ENCODE data around the gene AIRE.
A peak's percentile ranks its signal among the peaks of the same experiment; 100 is the strongest.
"Not testable (repeated sequence)": the region's sequence is repeated elsewhere in the genome, so short reads cannot be mapped to it uniquely, and the experiment has no call there.

AIRE gene

GRCh38 chr21:44267655-44268142 lies 18.0 kb upstream of the AIRE start:
- DNase-seq (ENCODE audit: low read depth), result peak; percentile 7

- DNase-seq (ENCODE audit: low read depth), result no peak
Observed at GRCh38 chr21:44269090-44269489, 16.6 kb upstream of the AIRE start.

- DNase-seq (ENCODE audit: low read depth), result no peak
Observed at GRCh38 chr21:44271558-44272283, 14.0 kb upstream of the AIRE start.

- DNase-seq (ENCODE audit: low read depth), result no peak
Observed at GRCh38 chr21:44272284-44272858, 13.3 kb upstream of the AIRE start.

GRCh38 chr21:44273046-44273445 lies 12.6 kb upstream of the AIRE start:
- DNase-seq (ENCODE audit: low read depth), result no peak

- no peak for DNase-seq (ENCODE audit: low read depth)
Observed at GRCh38 chr21:44275041-44275440, 10.6 kb upstream of the AIRE start.

GRCh38 chr21:44279354-44280260 lies 6.1 kb upstream of the AIRE start:
- no peak for DNase-seq (ENCODE audit: low read depth)

- DNase-seq (ENCODE audit: low read depth), result no peak
Observed at GRCh38 chr21:44281801-44282200, 3.9 kb upstream of the AIRE start.

GRCh38 chr21:44282370-44282769 lies 3.3 kb upstream of the AIRE start:
- no peak for DNase-seq (ENCODE audit: low read depth)

- DNase-seq (ENCODE audit: low read depth), result not testable (repeated sequence)
Observed at GRCh38 chr21:44283211-44283785, 2.4 kb upstream of the AIRE start.

GRCh38 chr21:44283948-44284347 lies 1.7 kb upstream of the AIRE start:
- no peak for DNase-seq (ENCODE audit: low read depth)

GRCh38 chr21:44286086-44286715 lies 525 bp downstream of the AIRE start:
- no peak for DNase-seq (ENCODE audit: low read depth)

GRCh38 chr21:44286716-44287632 lies 1.3 kb downstream of the AIRE start:
- no peak for DNase-seq (ENCODE audit: low read depth)

GRCh38 chr21:44288251-44289110 lies 2.8 kb downstream of the AIRE start:
- no peak for DNase-seq (ENCODE audit: low read depth)

GRCh38 chr21:44289381-44290010 lies 3.8 kb downstream of the AIRE start:
- DNase-seq (ENCODE audit: low read depth), result no peak

GRCh38 chr21:44290327-44291077 lies 4.8 kb downstream of the AIRE start:
- no peak for DNase-seq (ENCODE audit: low read depth)

- DNase-seq (ENCODE audit: low read depth), result no peak
Observed at GRCh38 chr21:44291078-44291935, 5.6 kb downstream of the AIRE start.

Measured in EH (cell line).